ENCODE results near the gene CCDC188. TPM values are rescaled to one million over a fixed set of nuclear protein-coding genes. Genes with fewer than 3 reads are reported as not detected.
A peak's percentile ranks its signal among the peaks of the same experiment; 100 is the strongest.

CCDC188 gene
- total RNA-seq, 6 experiments from 2014 or later = not detected

GRCh38 chr22:20099099-20099711 is 51.6 kb downstream of the CCDC188 start:
- H3K4me3 ChIP-seq = no peak overlapping the region
- intact Hi-C loops (cut with DNase I) = loop anchor here in 1 of 2 donors (10.0 kb wide), 1 partner anchor 134 kb away; no protein-coding TSS in a partner anchor
- ATAC-seq (no peak), DNase-seq (peak in 2 of 3 donors; percentile 2 to 23)
- TF ChIP-seq CTCF (IDR thresholded peaks at IDR 0.05) (no peak), POLR2A (IDR thresholded peaks at IDR 0.05) (no peak)
- peaks cover 0 to 21% (median 8%) of the 10 kb centered on the region in 4 donors for H3K4me1 ChIP-seq
- no peaks in the 10 kb centered on the region for H3K27me3 ChIP-seq
- H3K27ac ChIP-seq = no peak overlapping the region
- WGBS (ENCODE audit: insufficient coverage, low coverage, low lambda C conversion rate, missing lambda C conversion rate) = 93% methylated on average over 3 of the region's 6 CpGs
- H3K36me3 ChIP-seq = peaks cover 0 to 36% (median 16%) of the 10 kb centered on the region in 4 donors
- no peaks in the 10 kb centered on the region for H3K9me3 ChIP-seq

Small RNAs within 50 kb of the gene (microRNA-seq; reads per million reads assigned to microRNA genes)
- 0 to 0.29 reads per million in 2 donors for gene MIR6816

Small RNAs within 50 kb of the gene (small RNA-seq; reads per million reads assigned to genes)
- 0 to 0.13 reads per million in 2 experiments for gene MIR6816
- gene RF00599 = 0 reads per million in 2 experiments

Other genes with a start within 250 kb of the CCDC188 start
- 100 to 1,000 TPM; 144 to 270 (median 200) TPM for gene COMT, start 209.3 kb downstream of the CCDC188 start, total RNA-seq
- 10 to 100 TPM; 35.9 to 47.8 (median 44.3) TPM for gene TXNRD2, start 209.2 kb downstream of the CCDC188 start, total RNA-seq
- 10 to 100 TPM; 11.5 to 40.9 (median 20.7) TPM for gene ARVCF, start 134.2 kb downstream of the CCDC188 start, total RNA-seq
- gene TANGO2, start 129.9 kb downstream of the CCDC188 start, total RNA-seq = 10 to 100 TPM; 11.0 to 27.0 (median 15.5) TPM
- gene DGCR8, start 70.8 kb downstream of the CCDC188 start, total RNA-seq = 10 to 100 TPM; 11.4 to 27.2 (median 16.1) TPM
- 100 to 1,000 TPM in 2 of 6 experiments, 10 to 100 TPM in 4; 39.5 to 224 (median 52.2) TPM for gene RANBP1, start 35.0 kb downstream of the CCDC188 start, total RNA-seq
- 10 to 100 TPM; 26.9 to 54.6 (median 29.1) TPM for gene TRMT2A, start 33.8 kb downstream of the CCDC188 start, total RNA-seq
- gene ZDHHC8, start 19.3 kb downstream of the CCDC188 start, total RNA-seq = 10 to 100 TPM; 11.4 to 39.0 (median 28.7) TPM
- 10 to 100 TPM in 2 of 6 experiments, 1 to 10 TPM in 4; 3.0 to 12.4 (median 8.5) TPM for gene RTN4R, start 117.3 kb upstream of the CCDC188 start, total RNA-seq
- 10 to 100 TPM; 32.6 to 79.9 (median 50.9) TPM for gene DGCR6L, start 169.0 kb upstream of the CCDC188 start, total RNA-seq
- 1 to 10 TPM; 3.2 to 6.6 (median 3.4) TPM for gene ZNF74, start 243.1 kb upstream of the CCDC188 start, total RNA-seq

Data from right lobe of liver (tissue), 6 donors.